Endodermal cell (in vitro differentiated cells): ENCODE data around the gene FAM118A. TPM values are rescaled to one million over a fixed set of nuclear protein-coding genes. Genes with fewer than 3 reads are reported as not detected.

Experiments used
- DNase-seq: peaks from one replicate; pipeline ENCODE4 v3.0.0-alpha.2; 2017
- H3K27ac ChIP-seq: 2 replicates; pipeline ENCODE4 v1.5.1; 2013; ENCODE audit warnings: mild to moderate bottlenecking, low read depth, low read length, moderate library complexity
- H3K27me3 ChIP-seq: 2 replicates; pipeline ENCODE4 v1.6.1; 2013; ENCODE audit warnings: mild to moderate bottlenecking, low read length, moderate library complexity; ENCODE audit not compliant: insufficient read depth, control insufficient read depth, poor library complexity, severe bottlenecking
- H3K36me3 ChIP-seq: 2 replicates; pipeline ENCODE4 v1.7.0; 2013; ENCODE audit warnings: mild to moderate bottlenecking, low read length, moderate library complexity; ENCODE audit not compliant: control insufficient read depth, insufficient read depth
- H3K4me1 ChIP-seq: one replicate; pipeline ENCODE4 v1.7.0; 2013; ENCODE audit warnings: low read length; ENCODE audit not compliant: control insufficient read depth, insufficient read depth
- H3K4me3 ChIP-seq: 2 replicates; pipeline ENCODE4 v1.5.1; 2013; ENCODE audit warnings: mild to moderate bottlenecking, low read length, moderate library complexity
- H3K9ac ChIP-seq: 2 replicates; pipeline ENCODE4 v1.6.1; 2013; ENCODE audit warnings: mild to moderate bottlenecking, low read length, moderate library complexity; ENCODE audit not compliant: poor library complexity, severe bottlenecking; ENCODE audit errors: extremely low read depth
- H3K9me3 ChIP-seq: 2 replicates; pipeline ENCODE4 v1.6.1; 2013; ENCODE audit warnings: mild to moderate bottlenecking, low read length, moderate library complexity; ENCODE audit not compliant: control insufficient read depth
- H3K27ac Mint-ChIP-seq: 2 replicates; pipeline ENCODE4 v1.8.0; 2020; ENCODE audit warnings: mixed read lengths
- H3K27me3 Mint-ChIP-seq: 2 replicates; pipeline ENCODE4 v1.8.0; 2021; ENCODE audit warnings: mild to moderate bottlenecking, mixed read lengths; ENCODE audit not compliant: insufficient read depth
- H3K36me3 Mint-ChIP-seq: 2 replicates; pipeline ENCODE4 v1.8.0; 2020; ENCODE audit warnings: low read depth, mixed read lengths
- H3K4me1 Mint-ChIP-seq: 2 replicates; pipeline ENCODE4 v1.8.0; 2020; ENCODE audit warnings: mixed read lengths
- H3K4me3 Mint-ChIP-seq: 2 replicates; pipeline ENCODE4 v1.8.0; 2020; ENCODE audit warnings: mild to moderate bottlenecking, moderate library complexity, mixed read lengths
- H3K9me3 Mint-ChIP-seq: 2 replicates; pipeline ENCODE4 v1.8.0; 2020; ENCODE audit warnings: mild to moderate bottlenecking, mixed read lengths
- WGBS, 2 experiments: methylation state at CpG; one replicate each; pipeline versions ENCODE4 v1.1.5 to v1.1.7; 2013; ENCODE audit warnings: missing lambda C conversion rate in 2 of 2, mixed read lengths in 1 of 2; ENCODE audit not compliant: insufficient coverage in 1 of 2, insufficient read length in 1 of 2; 5-methylcytosine and 5-hydroxymethylcytosine counted together
- total RNA-seq, 2 donors: library from RNA; stranded (reverse); fragmentation: NEBNext Ultra II Directional in 1 of 2; extraction: Animal tissue kit (Norgen Biotek cat#: 25700) in 1 of 2; gene quantifications; 2 replicates in 1 of 2; 3 replicates in 1 of 2; pipeline ENCODE4 v1.2.1, GENCODE V29; 2021
- TF ChIP-seq, protein P1 (sequence below): fragments of 200-600 bp; sonication (generic); conservative IDR thresholded peaks from 2 replicates; pipeline ENCODE4 v1.5.0; 2021; ENCODE audit warnings: antibody characterized with exemption, mild to moderate bottlenecking

The FAM118A gene
- total RNA-seq, 2 donors from 2014 or later = 46.3 to 143 TPM

DNA sequence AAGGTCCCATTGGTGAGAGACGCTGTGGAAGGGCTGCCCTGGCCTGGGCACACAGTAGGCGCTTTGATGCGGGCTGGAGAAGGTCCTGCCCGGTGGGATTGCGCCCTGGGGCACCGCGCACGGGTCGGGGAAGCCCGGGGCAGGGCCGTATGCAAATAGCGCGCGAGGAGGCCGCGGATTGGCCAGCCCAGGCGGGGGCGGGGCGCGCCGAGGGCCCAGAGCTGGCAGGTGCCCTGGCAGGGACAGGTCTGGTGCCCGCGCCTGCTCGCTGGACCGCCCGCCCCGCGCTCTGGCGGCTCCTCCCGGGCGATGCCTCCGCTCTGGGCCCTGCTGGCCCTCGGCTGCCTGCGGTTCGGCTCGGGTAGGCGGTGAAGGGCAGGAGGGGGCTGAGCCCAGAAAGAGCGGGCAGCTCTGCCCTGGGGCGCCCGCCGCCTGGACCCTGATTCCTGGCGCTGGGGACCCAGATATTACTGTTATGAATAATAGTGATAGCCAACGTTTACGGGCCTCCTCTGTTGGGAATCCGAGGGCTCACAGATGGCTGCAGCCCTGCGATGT lies 24.9 kb upstream of the FAM118A start, which contains the start of gene UPK3A:
Gene UPK3A (plus strand): TSS at position 245 of the 558 bp plus-strand sequence. CDS start 65 bp downstream, at position 310.
- no peaks in the 10 kb centered on the region for H3K36me3 Mint-ChIP-seq
- peaks cover 42% of the 10 kb centered on the region for H3K27me3 ChIP-seq
- H3K9me3 ChIP-seq = no peaks in the 10 kb centered on the region
- 5 to 23% methylated on average over 11 to 46 of the region's 46 CpGs for WGBS, 2 experiments
- no peak within 1 kb of the TSS for H3K27ac ChIP-seq
- H3K9me3 Mint-ChIP-seq = no peaks in the 10 kb centered on the region
- peak within 1 kb of the TSS; percentile 67 for H3K4me3 ChIP-seq
- H3K4me1 Mint-ChIP-seq = peaks cover 17% of the 10 kb centered on the region
- TF ChIP-seq, protein P1, sequence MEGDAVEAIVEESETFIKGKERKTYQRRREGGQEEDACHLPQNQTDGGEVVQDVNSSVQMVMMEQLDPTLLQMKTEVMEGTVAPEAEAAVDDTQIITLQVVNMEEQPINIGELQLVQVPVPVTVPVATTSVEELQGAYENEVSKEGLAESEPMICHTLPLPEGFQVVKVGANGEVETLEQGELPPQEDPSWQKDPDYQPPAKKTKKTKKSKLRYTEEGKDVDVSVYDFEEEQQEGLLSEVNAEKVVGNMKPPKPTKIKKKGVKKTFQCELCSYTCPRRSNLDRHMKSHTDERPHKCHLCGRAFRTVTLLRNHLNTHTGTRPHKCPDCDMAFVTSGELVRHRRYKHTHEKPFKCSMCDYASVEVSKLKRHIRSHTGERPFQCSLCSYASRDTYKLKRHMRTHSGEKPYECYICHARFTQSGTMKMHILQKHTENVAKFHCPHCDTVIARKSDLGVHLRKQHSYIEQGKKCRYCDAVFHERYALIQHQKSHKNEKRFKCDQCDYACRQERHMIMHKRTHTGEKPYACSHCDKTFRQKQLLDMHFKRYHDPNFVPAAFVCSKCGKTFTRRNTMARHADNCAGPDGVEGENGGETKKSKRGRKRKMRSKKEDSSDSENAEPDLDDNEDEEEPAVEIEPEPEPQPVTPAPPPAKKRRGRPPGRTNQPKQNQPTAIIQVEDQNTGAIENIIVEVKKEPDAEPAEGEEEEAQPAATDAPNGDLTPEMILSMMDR = no peak
- H3K36me3 ChIP-seq = no peaks in the 10 kb centered on the region
- peak within 1 kb of the TSS; percentile 60 for H3K4me3 Mint-ChIP-seq
- no peak within 1 kb of the TSS for H3K9ac ChIP-seq
- no peak within 1 kb of the TSS for H3K27ac Mint-ChIP-seq
- peak; percentile 96 for DNase-seq
- peaks cover 59% of the 10 kb centered on the region for H3K27me3 Mint-ChIP-seq
- peaks cover 9% of the 10 kb centered on the region for H3K4me1 ChIP-seq

DNA sequence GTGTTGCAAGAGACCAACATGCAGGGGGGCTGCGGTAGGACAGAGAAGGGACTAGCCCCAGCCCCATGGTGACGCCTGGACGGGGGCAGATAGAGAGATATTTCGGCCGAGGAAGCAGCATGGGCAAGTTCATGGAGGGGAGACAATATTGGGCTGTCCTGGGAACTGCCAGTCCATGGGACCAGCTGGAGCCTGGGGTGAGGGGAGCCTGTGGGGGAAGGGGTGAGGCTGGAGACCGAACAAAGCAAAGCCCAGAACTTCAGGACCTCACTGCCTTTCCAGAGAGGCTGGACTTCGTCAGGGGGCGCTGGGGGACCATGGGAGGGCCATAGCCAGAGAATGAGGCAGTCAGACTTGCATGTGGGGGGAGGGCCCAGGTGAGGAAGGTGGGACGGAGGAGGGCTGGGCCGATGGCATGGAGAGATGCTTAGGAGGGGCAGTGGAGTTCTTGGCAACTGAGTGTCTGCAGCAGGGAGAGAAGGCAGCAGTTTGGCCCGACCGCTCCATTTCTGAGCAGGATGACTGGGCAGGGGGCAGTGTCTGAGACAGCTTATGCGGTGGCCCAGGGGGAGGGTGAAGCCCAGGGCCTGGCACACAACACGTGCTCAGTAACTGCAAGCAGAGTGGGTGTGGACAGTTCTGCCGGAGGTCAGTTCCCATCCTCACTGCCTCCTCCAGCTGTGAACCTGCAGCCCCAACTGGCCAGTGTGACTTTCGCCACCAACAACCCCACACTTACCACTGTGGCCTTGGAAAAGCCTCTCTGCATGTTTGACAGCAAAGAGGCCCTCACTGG lies 24.3 kb upstream of the FAM118A start:
- peaks cover 9% of the 10 kb centered on the region for H3K4me1 ChIP-seq
- no peaks in the 10 kb centered on the region for H3K9me3 ChIP-seq
- no peak overlapping the region for H3K9ac ChIP-seq
- Mint-ChIP-seq H3K36me3 (no peaks in the 10 kb centered on the region), H3K27ac (no peak overlapping the region), H3K4me1 (peaks cover 17% of the 10 kb centered on the region), H3K9me3 (no peaks in the 10 kb centered on the region), H3K27me3 (peaks cover 59% of the 10 kb centered on the region), H3K4me3 (peak overlapping the region; percentile 60)
- H3K4me3 ChIP-seq = peak overlapping the region; percentile 67
- WGBS, 2 experiments = 45 to 52% methylated on average over 9 to 16 of the region's 16 CpGs
- peak; percentile 84 for DNase-seq
- TF ChIP-seq, protein P1 = peak; percentile 39
- H3K36me3 ChIP-seq = no peaks in the 10 kb centered on the region
- peaks cover 42% of the 10 kb centered on the region for H3K27me3 ChIP-seq
- no peak overlapping the region for H3K27ac ChIP-seq

DNA sequence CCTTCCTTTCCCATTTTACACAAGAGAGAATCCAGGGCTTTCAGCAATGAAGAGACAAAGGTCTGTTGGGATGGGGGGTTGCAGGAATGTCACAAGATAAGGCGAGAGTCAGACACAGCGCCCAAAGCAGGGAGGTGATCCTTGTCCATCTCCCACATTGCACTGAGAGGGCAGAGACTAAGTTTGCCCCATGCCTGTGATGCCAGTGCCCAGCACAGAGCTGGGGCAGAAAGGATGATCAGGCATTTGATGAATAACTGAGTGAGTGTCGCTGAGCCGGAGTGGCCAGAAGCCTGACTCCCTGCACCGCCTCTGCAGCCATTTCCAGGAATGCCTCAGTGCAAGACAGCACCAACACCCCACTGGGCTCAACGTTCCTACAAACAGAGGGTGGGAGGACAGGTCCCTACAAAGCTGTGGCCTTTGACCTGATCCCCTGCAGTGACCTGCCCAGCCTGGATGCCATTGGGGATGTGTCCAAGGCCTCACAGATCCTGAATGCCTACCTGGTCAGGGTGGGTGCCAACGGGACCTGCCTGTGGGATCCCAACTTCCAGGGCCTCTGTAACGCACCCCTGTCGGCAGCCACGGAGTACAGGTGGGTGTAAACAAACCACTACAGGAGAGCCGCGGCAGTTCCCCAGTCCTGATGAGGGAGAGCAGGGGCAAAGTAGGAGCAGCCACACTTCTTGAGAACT lies 22.7 kb upstream of the FAM118A start:
- peaks cover 9% of the 10 kb centered on the region for H3K4me1 ChIP-seq
- peak overlapping the region; percentile 19 for H3K27ac Mint-ChIP-seq
- H3K27me3 Mint-ChIP-seq = peaks cover 46% of the 10 kb centered on the region

More for the DNA sequence above, 22.7 kb upstream of the FAM118A start:
- Mint-ChIP-seq H3K36me3 (no peaks in the 10 kb centered on the region), H3K9me3 (no peaks in the 10 kb centered on the region), H3K4me1 (peaks cover 17% of the 10 kb centered on the region), H3K4me3 (no peak overlapping the region)
- Histone ChIP-seq H3K9ac (no peak overlapping the region), H3K9me3 (no peaks in the 10 kb centered on the region), H3K27ac (no peak overlapping the region), H3K36me3 (no peaks in the 10 kb centered on the region), H3K4me3 (no peak overlapping the region), H3K27me3 (peaks cover 38% of the 10 kb centered on the region)
- 84 to 86% methylated on average over 9 to 12 of the region's 12 CpGs for WGBS, 2 experiments
- DNase-seq = no peak
- TF ChIP-seq, protein P1 = no peak
